ENCODE measurements around the gene CHMP3. TPM values are rescaled to one million over a fixed set of nuclear protein-coding genes. Genes with fewer than 3 reads are reported as not detected.

CHMP3 gene
- total and polyA plus RNA-seq, 2 of the 13 experiments (the other 11 are each of a cell fraction or from before 2014, with no cell fraction given): 64.1 to 114 TPM

DNA sequence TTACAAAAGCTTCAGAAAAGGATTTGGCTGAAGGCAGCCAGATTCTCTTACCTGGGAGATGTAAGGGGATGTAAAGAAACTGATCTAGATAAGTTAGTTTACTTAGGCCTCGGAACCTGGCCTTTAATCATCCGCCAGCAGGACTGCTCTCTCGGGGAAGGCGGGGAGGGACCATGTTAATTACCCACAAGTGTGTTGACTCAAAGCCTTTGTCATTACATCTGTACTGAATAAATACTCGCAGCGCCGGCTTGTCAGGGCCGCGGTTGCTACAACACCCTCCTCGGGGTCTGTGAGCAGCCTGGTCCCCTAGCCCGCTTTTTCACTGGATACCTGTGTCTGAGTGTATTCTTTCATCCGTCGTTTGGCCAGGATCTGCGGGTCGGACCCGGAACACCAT, 6.7 kb downstream of the CHMP3 start (continued):
- TF ChIP-seq, protein P1, sequence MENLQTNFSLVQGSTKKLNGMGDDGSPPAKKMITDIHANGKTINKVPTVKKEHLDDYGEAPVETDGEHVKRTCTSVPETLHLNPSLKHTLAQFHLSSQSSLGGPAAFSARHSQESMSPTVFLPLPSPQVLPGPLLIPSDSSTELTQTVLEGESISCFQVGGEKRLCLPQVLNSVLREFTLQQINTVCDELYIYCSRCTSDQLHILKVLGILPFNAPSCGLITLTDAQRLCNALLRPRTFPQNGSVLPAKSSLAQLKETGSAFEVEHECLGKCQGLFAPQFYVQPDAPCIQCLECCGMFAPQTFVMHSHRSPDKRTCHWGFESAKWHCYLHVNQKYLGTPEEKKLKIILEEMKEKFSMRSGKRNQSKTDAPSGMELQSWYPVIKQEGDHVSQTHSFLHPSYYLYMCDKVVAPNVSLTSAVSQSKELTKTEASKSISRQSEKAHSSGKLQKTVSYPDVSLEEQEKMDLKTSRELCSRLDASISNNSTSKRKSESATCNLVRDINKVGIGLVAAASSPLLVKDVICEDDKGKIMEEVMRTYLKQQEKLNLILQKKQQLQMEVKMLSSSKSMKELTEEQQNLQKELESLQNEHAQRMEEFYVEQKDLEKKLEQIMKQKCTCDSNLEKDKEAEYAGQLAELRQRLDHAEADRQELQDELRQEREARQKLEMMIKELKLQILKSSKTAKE (CRISPR knock-in tag; IDR thresholded peaks at IDR 0.05; ENCODE audit: borderline replicate concordance): no peak
- TF ChIP-seq EP300 (IDR thresholded peaks at IDR 0.05; ENCODE audit: low read depth in 2 of 2, low read length in 2 of 2) (peak in 1 of 2 experiments; percentile 73; a peak in 2 of 4 replicates), EP300 (CRISPR knock-in tag; IDR thresholded peaks at IDR 0.05; ENCODE audit: borderline replicate concordance) (peak; percentile 78), WIZ (CRISPR knock-in tag; IDR thresholded peaks at IDR 0.05) (no peak), RAD51 (IDR thresholded peaks at IDR 0.05; ENCODE audit: borderline replicate concordance) (no peak), CEBPG (CRISPR knock-in tag; IDR thresholded peaks at IDR 0.05) (no peak; the same call in 1 of the 2 replicates), SKI (IDR thresholded peaks at IDR 0.05; ENCODE audit: partially characterized antibody) (peak; percentile 29), ZNF709 (CRISPR knock-in tag; IDR thresholded peaks at IDR 0.05) (no peak), TBX2 (CRISPR knock-in tag; IDR thresholded peaks at IDR 0.05; ENCODE audit: borderline replicate concordance) (peak; percentile 89; the same call in 1 of the 2 replicates), KLF16 (CRISPR knock-in tag; IDR thresholded peaks at IDR 0.05) (0 out of 4 replicates have a peak, but pooled peaks of 1 of the 2 experiments have one; percentile 32), NCOA2 (CRISPR knock-in tag; IDR thresholded peaks at IDR 0.05) (peak; percentile 85), ZNF17 (CRISPR knock-in tag; IDR thresholded peaks at IDR 0.05) (no peak), RBM39 (IDR thresholded peaks at IDR 0.05; ENCODE audit: low read depth, low read length, poor library complexity, severe bottlenecking) (no peak), NFKBIZ (CRISPR knock-in tag; IDR thresholded peaks at IDR 0.05) (0 out of 2 replicates have a peak, but pooled peaks have one; percentile 60), FOXC1 (CRISPR knock-in tag; IDR thresholded peaks at IDR 0.05; ENCODE audit: borderline replicate concordance) (no peak), SP4 (CRISPR knock-in tag; IDR thresholded peaks at IDR 0.05) (no peak), FOXK1 (CRISPR knock-in tag; IDR thresholded peaks at IDR 0.05; ENCODE audit: borderline replicate concordance, low read depth) (peak; percentile 61; the same call in 1 of the 2 replicates), YEATS2 (CRISPR knock-in tag; IDR thresholded peaks at IDR 0.05; ENCODE audit: borderline replicate concordance) (no peak; the same call in 1 of the 2 replicates), HNF4A (CRISPR knock-in tag; IDR thresholded peaks at IDR 0.05) (peak; percentile 45)
- TF ChIP-seq, protein P2, sequence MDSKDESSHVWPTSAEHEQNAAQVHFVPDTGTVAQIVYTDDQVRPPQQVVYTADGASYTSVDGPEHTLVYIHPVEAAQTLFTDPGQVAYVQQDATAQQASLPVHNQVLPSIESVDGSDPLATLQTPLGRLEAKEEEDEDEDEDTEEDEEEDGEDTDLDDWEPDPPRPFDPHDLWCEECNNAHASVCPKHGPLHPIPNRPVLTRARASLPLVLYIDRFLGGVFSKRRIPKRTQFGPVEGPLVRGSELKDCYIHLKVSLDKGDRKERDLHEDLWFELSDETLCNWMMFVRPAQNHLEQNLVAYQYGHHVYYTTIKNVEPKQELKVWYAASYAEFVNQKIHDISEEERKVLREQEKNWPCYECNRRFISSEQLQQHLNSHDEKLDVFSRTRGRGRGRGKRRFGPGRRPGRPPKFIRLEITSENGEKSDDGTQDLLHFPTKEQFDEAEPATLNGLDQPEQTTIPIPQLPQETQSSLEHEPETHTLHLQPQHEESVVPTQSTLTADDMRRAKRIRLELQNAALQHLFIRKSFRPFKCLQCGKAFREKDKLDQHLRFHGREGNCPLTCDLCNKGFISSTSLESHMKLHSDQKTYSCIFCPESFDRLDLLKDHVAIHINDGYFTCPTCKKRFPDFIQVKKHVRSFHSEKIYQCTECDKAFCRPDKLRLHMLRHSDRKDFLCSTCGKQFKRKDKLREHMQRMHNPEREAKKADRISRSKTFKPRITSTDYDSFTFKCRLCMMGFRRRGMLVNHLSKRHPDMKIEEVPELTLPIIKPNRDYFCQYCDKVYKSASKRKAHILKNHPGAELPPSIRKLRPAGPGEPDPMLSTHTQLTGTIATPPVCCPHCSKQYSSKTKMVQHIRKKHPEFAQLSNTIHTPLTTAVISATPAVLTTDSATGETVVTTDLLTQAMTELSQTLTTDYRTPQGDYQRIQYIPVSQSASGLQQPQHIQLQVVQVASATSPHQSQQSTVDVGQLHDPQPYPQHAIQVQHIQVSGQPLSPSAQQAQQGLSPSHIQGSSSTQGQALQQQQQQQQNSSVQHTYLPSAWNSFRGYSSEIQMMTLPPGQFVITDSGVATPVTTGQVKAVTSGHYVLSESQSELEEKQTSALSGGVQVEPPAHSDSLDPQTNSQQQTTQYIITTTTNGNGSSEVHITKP (CRISPR knock-in tag; IDR thresholded peaks at IDR 0.05; ENCODE audit: low read depth): peak; percentile 90
- TF ChIP-seq, protein P3, sequence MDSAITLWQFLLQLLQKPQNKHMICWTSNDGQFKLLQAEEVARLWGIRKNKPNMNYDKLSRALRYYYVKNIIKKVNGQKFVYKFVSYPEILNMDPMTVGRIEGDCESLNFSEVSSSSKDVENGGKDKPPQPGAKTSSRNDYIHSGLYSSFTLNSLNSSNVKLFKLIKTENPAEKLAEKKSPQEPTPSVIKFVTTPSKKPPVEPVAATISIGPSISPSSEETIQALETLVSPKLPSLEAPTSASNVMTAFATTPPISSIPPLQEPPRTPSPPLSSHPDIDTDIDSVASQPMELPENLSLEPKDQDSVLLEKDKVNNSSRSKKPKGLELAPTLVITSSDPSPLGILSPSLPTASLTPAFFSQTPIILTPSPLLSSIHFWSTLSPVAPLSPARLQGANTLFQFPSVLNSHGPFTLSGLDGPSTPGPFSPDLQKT (CRISPR knock-in tag; IDR thresholded peaks at IDR 0.05; ENCODE audit: borderline replicate concordance): no peak
- TF ChIP-seq, protein P4, sequence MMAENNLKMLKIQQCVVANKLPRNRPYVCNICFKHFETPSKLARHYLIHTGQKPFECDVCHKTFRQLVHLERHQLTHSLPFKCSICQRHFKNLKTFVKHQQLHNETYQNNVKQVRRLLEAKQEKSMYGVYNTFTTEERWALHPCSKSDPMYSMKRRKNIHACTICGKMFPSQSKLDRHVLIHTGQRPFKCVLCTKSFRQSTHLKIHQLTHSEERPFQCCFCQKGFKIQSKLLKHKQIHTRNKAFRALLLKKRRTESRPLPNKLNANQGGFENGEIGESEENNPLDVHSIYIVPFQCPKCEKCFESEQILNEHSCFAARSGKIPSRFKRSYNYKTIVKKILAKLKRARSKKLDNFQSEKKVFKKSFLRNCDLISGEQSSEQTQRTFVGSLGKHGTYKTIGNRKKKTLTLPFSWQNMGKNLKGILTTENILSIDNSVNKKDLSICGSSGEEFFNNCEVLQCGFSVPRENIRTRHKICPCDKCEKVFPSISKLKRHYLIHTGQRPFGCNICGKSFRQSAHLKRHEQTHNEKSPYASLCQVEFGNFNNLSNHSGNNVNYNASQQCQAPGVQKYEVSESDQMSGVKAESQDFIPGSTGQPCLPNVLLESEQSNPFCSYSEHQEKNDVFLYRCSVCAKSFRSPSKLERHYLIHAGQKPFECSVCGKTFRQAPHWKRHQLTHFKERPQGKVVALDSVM (CRISPR knock-in tag; IDR thresholded peaks at IDR 0.05): peak; percentile 25; the same call in 1 of the 2 replicates

All from HepG2 (cell line).